ENCODE measurements around the gene LTF.

LTF gene

GRCh38 chr3:46468753-46469600 is 4.3 kb upstream of the LTF start:
- Mint-ChIP-seq H3K4me3 (no peak overlapping the region), H3K36me3 (ENCODE audit: low read depth) (no peaks in the 10 kb centered on the region), H3K9me3 (peaks cover under 1% of the 10 kb centered on the region), H3K27me3 (peaks cover 32% of the 10 kb centered on the region), H3K4me1 (ENCODE audit: low read depth) (peaks cover 22% of the 10 kb centered on the region), H3K27ac (no peak overlapping the region)
- intact Hi-C loops (cut with micrococcal nuclease) = no loop called here

DNA sequence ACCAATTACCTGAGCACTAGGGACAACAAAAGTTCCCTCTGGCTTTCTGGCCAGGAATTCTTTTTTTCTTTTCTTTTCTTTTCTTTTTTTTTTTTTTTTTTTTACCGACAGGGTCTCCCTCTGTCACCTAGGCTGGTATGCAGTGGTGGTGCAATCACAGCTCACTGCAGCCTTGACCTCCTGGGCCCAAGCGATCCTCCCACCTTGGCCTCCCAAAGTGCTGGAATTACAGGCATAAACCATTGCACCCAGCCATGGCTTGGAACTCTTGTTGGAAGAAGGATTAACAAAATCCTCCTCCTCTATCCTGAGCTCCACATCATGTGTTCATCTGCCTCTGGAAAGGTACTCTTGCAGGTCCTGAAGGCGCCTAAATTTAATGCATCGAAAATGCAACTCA is 2.9 kb upstream of the LTF start:
- H3K27ac Mint-ChIP-seq = no peak overlapping the region
- H3K27me3 Mint-ChIP-seq = peaks cover 43% of the 10 kb centered on the region
- no peak overlapping the region for H3K4me3 Mint-ChIP-seq
- peaks cover 36% of the 10 kb centered on the region for H3K4me1 Mint-ChIP-seq (ENCODE audit: low read depth)
- intact Hi-C loops (cut with micrococcal nuclease) = no loop called here
- no peaks in the 10 kb centered on the region for H3K9me3 Mint-ChIP-seq
- no peaks in the 10 kb centered on the region for H3K36me3 Mint-ChIP-seq (ENCODE audit: low read depth)

DNA sequence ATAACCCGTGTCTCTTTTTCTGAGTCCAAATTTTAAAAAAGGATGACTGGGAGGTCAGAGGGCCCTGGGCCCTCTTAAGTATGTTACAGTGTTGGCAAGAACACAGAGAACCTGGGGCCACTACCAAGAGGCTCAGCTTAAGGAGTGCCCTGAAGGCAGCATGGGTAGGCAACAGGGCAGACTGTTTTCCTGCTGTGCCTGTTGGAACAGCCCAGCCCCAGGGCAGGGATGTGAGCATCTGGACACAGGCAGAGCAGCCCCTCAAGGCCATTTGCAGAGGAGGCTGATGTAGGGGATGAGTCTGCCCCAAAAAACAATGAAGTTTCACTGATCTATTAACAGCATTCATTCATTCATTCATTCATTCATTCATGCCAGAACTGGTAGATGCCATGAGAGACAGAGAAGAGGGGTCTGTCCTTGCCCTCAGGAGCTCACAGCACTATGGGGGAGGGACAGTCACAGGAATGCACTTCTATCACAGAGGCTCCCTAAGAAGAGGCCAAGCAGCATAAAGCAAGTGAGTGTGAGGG is 2.2 kb upstream of the LTF start:
- intact Hi-C loops (cut with micrococcal nuclease) = no loop called here
- H3K27ac Mint-ChIP-seq = no peak overlapping the region
- no peaks in the 10 kb centered on the region for H3K9me3 Mint-ChIP-seq
- no peaks in the 10 kb centered on the region for H3K36me3 Mint-ChIP-seq (ENCODE audit: low read depth)
- H3K4me1 Mint-ChIP-seq (ENCODE audit: low read depth) = peaks cover 42% of the 10 kb centered on the region
- H3K27me3 Mint-ChIP-seq = peaks cover 46% of the 10 kb centered on the region
- H3K4me3 Mint-ChIP-seq = no peak overlapping the region

DNA sequence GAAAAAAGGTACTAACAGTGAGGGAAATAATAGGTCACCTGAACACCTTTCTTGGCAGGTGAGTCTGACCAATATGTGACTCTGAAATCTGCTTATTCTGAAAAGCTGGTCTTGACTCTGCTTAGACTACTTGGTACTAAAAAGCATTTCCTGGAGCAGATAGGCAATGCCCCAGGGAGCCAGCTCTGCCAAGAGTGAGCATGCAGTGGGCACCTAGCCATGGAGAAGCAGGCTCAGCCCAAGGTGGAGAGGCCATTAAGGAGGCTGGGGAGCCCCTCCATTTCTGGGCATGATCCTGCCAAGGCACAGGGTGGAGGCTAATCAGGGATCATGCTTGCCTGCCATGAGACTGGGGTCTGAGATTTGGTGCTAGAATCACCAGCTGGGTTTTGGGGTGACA is 1.6 kb upstream of the LTF start:
- no peak overlapping the region for H3K4me3 Mint-ChIP-seq
- peaks cover 46% of the 10 kb centered on the region for H3K27me3 Mint-ChIP-seq
- intact Hi-C loops (cut with micrococcal nuclease) = no loop called here
- peaks cover 49% of the 10 kb centered on the region for H3K4me1 Mint-ChIP-seq (ENCODE audit: low read depth)
- no peaks in the 10 kb centered on the region for H3K36me3 Mint-ChIP-seq (ENCODE audit: low read depth)
- no peaks in the 10 kb centered on the region for H3K9me3 Mint-ChIP-seq
- no peak overlapping the region for H3K27ac Mint-ChIP-seq

DNA sequence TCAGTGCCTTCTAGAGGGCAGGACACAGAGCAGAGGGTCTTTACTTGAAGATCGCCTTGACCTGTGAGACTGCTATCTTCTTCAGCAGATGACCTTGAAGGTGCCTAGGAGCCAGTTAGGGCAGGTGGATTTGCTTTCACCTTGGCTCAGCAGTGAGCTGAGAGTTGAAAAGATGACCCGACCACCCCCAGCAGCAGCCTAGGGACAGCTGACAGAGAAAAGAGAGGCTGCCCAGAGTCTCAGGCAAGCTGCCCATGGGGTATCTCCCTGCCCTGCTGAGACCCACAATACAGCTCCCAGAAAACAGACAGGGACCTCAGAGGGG is 453 bp upstream of the LTF start:
- no peak overlapping the region for H3K27ac Mint-ChIP-seq
- H3K4me1 Mint-ChIP-seq (ENCODE audit: low read depth) = peaks cover 50% of the 10 kb centered on the region
- H3K36me3 Mint-ChIP-seq (ENCODE audit: low read depth) = no peaks in the 10 kb centered on the region
- H3K27me3 Mint-ChIP-seq = peaks cover 49% of the 10 kb centered on the region
- peaks cover 6% of the 10 kb centered on the region for H3K9me3 Mint-ChIP-seq
- H3K4me3 Mint-ChIP-seq = no peak overlapping the region
- intact Hi-C loops (cut with micrococcal nuclease) = no loop called here

- peaks cover 7% of the 10 kb centered on the region for H3K9me3 Mint-ChIP-seq
- H3K4me1 Mint-ChIP-seq (ENCODE audit: low read depth) = peaks cover 39% of the 10 kb centered on the region
- H3K27me3 Mint-ChIP-seq = peaks cover 59% of the 10 kb centered on the region
- intact Hi-C loops (cut with micrococcal nuclease) = no loop called here
- H3K4me3 Mint-ChIP-seq = no peak overlapping the region
- no peaks in the 10 kb centered on the region for H3K36me3 Mint-ChIP-seq (ENCODE audit: low read depth)
- H3K27ac Mint-ChIP-seq = no peak overlapping the region
Measured at GRCh38 chr3:46463868-46464241, 850 bp downstream of the LTF start.

- peaks cover 39% of the 10 kb centered on the region for H3K4me1 Mint-ChIP-seq (ENCODE audit: low read depth)
- peaks cover 7% of the 10 kb centered on the region for H3K9me3 Mint-ChIP-seq
- no peak overlapping the region for H3K4me3 Mint-ChIP-seq
- intact Hi-C loops (cut with micrococcal nuclease) = no loop called here
- H3K36me3 Mint-ChIP-seq (ENCODE audit: low read depth) = no peaks in the 10 kb centered on the region
- no peak overlapping the region for H3K27ac Mint-ChIP-seq
- H3K27me3 Mint-ChIP-seq = peaks cover 59% of the 10 kb centered on the region
Measured at GRCh38 chr3:46463120-46463867, 1.4 kb downstream of the LTF start.

- intact Hi-C loops (cut with micrococcal nuclease) = no loop called here
- Mint-ChIP-seq H3K36me3 (ENCODE audit: low read depth) (no peaks in the 10 kb centered on the region), H3K27me3 (peaks cover 59% of the 10 kb centered on the region), H3K9me3 (peaks cover 7% of the 10 kb centered on the region), H3K27ac (no peak overlapping the region), H3K4me1 (ENCODE audit: low read depth) (peaks cover 39% of the 10 kb centered on the region), H3K4me3 (no peak overlapping the region)
Measured at GRCh38 chr3:46462511-46462910, 2.2 kb downstream of the LTF start.

DNA sequence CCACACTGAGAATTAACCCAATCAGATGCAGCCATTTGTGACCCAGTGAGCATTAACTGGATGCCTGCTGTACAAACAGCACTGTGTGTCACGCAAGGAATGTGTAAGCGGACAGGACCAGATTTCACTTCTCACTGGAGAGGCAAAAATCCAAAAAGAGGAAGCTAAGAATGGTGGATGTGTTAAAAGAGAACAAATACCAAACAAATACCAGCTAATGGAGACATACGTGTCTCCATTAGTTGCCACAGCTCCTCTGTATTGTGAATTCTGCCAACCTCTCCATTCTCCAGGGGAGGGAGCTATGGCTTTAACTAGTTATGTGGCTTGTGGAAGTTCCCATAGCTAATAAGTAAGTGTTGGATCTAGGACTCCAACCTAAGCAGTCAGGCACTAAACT is 2.6 kb downstream of the LTF start:
- peaks cover 7% of the 10 kb centered on the region for H3K9me3 Mint-ChIP-seq
- H3K27ac Mint-ChIP-seq = no peak overlapping the region
- H3K4me3 Mint-ChIP-seq = no peak overlapping the region
- H3K36me3 Mint-ChIP-seq (ENCODE audit: low read depth) = no peaks in the 10 kb centered on the region
- peaks cover 39% of the 10 kb centered on the region for H3K4me1 Mint-ChIP-seq (ENCODE audit: low read depth)
- peaks cover 59% of the 10 kb centered on the region for H3K27me3 Mint-ChIP-seq
- intact Hi-C loops (cut with micrococcal nuclease) = no loop called here

- Mint-ChIP-seq H3K36me3 (ENCODE audit: low read depth) (no peaks in the 10 kb centered on the region), H3K9me3 (peaks cover 7% of the 10 kb centered on the region), H3K27me3 (peaks cover 41% of the 10 kb centered on the region), H3K4me1 (ENCODE audit: low read depth) (peaks cover 39% of the 10 kb centered on the region), H3K27ac (no peak overlapping the region), H3K4me3 (no peak overlapping the region)
- intact Hi-C loops (cut with micrococcal nuclease) = no loop called here
Measured at GRCh38 chr3:46460051-46460450, 4.7 kb downstream of the LTF start.

DNA sequence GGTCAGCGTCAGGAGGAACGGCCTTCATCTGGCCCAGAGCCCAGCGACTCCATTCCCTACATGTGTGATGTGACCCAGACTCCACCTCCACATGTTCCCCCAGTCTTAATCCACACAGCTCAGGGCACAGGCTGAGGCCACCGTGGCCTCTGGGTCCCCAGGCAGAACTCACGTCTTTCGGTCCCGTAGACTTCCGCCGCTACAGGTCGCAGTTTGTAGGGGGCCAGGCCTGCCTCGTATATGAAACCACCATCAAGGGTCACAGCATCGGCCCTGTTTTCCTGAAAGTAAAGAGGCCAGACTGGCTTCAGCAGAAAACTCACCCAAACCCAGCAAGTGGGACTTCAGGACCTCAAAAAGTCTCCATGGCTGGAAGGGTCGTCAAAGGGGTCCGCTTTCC is 8.6 kb downstream of the LTF start:
- Mint-ChIP-seq H3K27ac (no peak overlapping the region), H3K36me3 (ENCODE audit: low read depth) (no peaks in the 10 kb centered on the region), H3K27me3 (peaks cover 29% of the 10 kb centered on the region), H3K9me3 (peaks cover 7% of the 10 kb centered on the region), H3K4me1 (ENCODE audit: low read depth) (no peaks in the 10 kb centered on the region), H3K4me3 (no peak overlapping the region)
- intact Hi-C loops (cut with micrococcal nuclease) = no loop called here

DNA sequence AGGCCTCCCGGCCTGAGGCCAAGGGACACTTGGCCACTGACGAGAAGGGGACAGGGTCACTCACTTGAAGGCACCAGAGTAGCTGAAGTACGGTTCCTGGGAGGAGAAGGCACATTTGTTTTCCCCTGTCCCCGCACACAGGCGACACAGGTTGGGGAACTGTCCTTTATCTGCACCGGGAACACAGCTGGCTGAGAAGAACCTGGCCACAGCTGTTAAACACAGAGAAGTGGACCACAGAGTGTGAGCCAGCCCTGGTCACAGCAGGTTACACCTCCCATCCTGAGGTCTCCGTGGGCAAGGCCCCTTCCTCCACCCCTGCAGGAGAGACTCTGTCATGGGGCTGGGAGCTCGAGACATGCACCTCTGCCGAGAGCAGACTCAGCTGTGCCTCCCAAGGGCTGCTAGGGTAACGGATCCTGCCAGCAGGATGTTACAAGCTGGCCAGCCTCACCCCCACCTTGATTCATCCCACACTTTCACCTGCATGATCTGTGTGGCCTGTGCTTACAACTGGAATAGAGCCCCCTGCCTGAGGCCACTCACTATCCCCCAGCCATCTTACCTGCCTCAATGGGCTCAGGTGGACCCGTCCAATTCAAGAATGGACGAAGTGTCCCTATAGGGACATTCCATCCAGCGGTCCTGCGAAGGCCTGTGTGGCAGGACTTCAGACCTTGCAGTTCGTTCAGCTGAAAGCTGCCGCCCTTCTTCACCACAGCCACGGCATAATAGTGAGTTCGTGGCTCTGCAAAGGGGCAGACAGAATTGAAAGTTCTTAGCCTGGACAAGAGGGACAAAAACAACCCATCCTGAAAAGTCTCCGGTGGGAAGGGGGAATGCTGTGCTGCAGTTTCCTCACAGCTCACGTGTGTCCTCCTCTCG is 9.2 kb downstream of the LTF start:
- Mint-ChIP-seq H3K4me3 (no peak overlapping the region), H3K36me3 (ENCODE audit: low read depth) (no peaks in the 10 kb centered on the region), H3K27ac (no peak overlapping the region), H3K4me1 (ENCODE audit: low read depth) (no peaks in the 10 kb centered on the region), H3K9me3 (peaks cover 4% of the 10 kb centered on the region), H3K27me3 (peaks cover 28% of the 10 kb centered on the region)
- intact Hi-C loops (cut with micrococcal nuclease) = no loop called here

- H3K4me3 Mint-ChIP-seq = no peak overlapping the region
- no peaks in the 10 kb centered on the region for H3K36me3 Mint-ChIP-seq (ENCODE audit: low read depth)
- H3K9me3 Mint-ChIP-seq = no peaks in the 10 kb centered on the region
- intact Hi-C loops (cut with micrococcal nuclease) = no loop called here
- no peaks in the 10 kb centered on the region for H3K4me1 Mint-ChIP-seq (ENCODE audit: low read depth)
- H3K27me3 Mint-ChIP-seq = peaks cover 21% of the 10 kb centered on the region
- H3K27ac Mint-ChIP-seq = no peak overlapping the region
Measured at GRCh38 chr3:46454606-46455005, 10.1 kb downstream of the LTF start.

DNA sequence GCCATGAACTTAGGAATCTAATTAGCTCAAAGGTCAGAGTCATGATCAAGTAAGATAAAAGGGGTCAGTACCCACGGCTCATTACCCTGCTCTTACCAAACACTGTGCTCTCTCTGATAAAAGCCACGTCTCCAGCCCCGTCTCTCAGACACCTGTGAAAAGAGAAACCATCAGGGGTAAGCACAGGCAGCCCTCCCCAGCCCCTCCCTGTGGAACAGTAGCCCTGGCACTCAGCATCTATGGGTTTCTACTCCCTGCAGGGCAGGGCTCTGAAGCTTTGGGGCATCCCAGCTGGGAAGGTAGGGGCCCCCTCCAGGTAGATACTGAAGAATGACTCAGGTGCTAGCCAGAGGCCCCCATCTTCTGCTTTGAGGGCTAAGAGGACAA is 10.5 kb downstream of the LTF start:
- Mint-ChIP-seq H3K36me3 (ENCODE audit: low read depth) (no peaks in the 10 kb centered on the region), H3K27ac (no peak overlapping the region), H3K27me3 (peaks cover 18% of the 10 kb centered on the region)

More for the DNA sequence above, 10.5 kb downstream of the LTF start:
- H3K9me3 Mint-ChIP-seq = no peaks in the 10 kb centered on the region
- intact Hi-C loops (cut with micrococcal nuclease) = no loop called here
- H3K4me3 Mint-ChIP-seq = no peak overlapping the region
- no peaks in the 10 kb centered on the region for H3K4me1 Mint-ChIP-seq (ENCODE audit: low read depth)

Measured in dendritic cell treated with granulocyte-macrophage colony-stimulating factor and Interleukin-4, amounts not matched to agents 40 ng/mL and 50 ng/mL, for 4 days (primary cell).